Vagina (tissue), 2 donors: ENCODE results near the gene KIF1A. TPM values are rescaled to one million over a fixed set of nuclear protein-coding genes. Genes with fewer than 3 reads are reported as not detected.

Experiments
- DNase-seq, 2 donors: peaks; one replicate each; pipeline ENCODE4 v3.0.0-alpha.2; 2017; ENCODE audit errors: extremely low spot score in 2 of 2
- H3K27ac ChIP-seq: fragments of 200-600 bp; sonication (generic); one replicate; pipeline ENCODE4 v1.5.1; 2019
- H3K27me3 ChIP-seq: fragments of 200-600 bp; sonication (generic); one replicate; pipeline ENCODE4 v1.5.1; 2019
- H3K36me3 ChIP-seq, 2 donors: fragments of 200-600 bp; sonication (generic); one replicate each; pipeline ENCODE4 v1.5.1; 2017 to 2019
- H3K4me1 ChIP-seq: fragments of 200-600 bp; sonication (generic); one replicate; pipeline ENCODE4 v1.5.1; 2019
- H3K4me3 ChIP-seq, 2 donors: fragments of 200-600 bp; sonication (generic); 1 replicate in 1 of 2; 2 replicates in 1 of 2; pipeline ENCODE4 v1.5.1; 2016 to 2019
- H3K9me3 ChIP-seq: fragments of 200-600 bp; sonication (generic); one replicate; pipeline ENCODE4 v1.5.1; 2019
- CTCF ChIP-seq, 3 experiments: fragments of 450-650 bp in 2 of 3; fragments of 200-600 bp in 1 of 3; sonication (generic) in 1 of 3; IDR thresholded peaks; one replicate each; pipeline ENCODE4 v1.5.1; 2017 to 2019; ENCODE audit warnings: antibody characterized with exemption in 3 of 3, mild to moderate bottlenecking in 2 of 3, moderate library complexity in 2 of 3
- POLR2A ChIP-seq, 2 donors: fragments of 450-650 bp; IDR thresholded peaks; one replicate each; pipeline ENCODE4 v1.6.1; 2017; ENCODE audit warnings: antibody characterized with exemption in 2 of 2, mild to moderate bottlenecking in 2 of 2, moderate library complexity in 2 of 2
- POLR2AphosphoS5 ChIP-seq, 2 donors: sonication (generic); formaldehyde crosslinking; IDR thresholded peaks; one replicate each; pipeline ENCODE4 v1.9.0; 2017; ENCODE audit warnings: antibody characterized with exemption in 2 of 2, mild to moderate bottlenecking in 2 of 2, low read depth in 1 of 2; ENCODE audit not compliant: insufficient read depth in 1 of 2
- intact Hi-C: fragments of 100-400 bp; cut with DNase I; formaldehyde crosslinking; loops from one replicate; pipeline ENCODE4 v1.15.1; 2023
- total RNA-seq: library from RNA; depleted of rRNA; stranded (reverse); fragments of >200 nt; gene quantifications from one replicate; pipeline ENCODE4 v1.2.3, GENCODE V29; 2016

The KIF1A gene
- total RNA-seq, 1 donor from 2014 or later: 6.1 TPM

GRCh38 chr2:240796543-240797499 lies 23.2 kb downstream of the KIF1A start:
- Histone ChIP-seq H3K4me1 (no peaks in the 10 kb centered on the region), H3K27me3 (no peaks in the 10 kb centered on the region), H3K9me3 (no peaks in the 10 kb centered on the region), H3K4me3 (no peak overlapping the region), H3K36me3 (no peaks in the 10 kb centered on the region), H3K27ac (no peak overlapping the region)
- DNase-seq: no peak
- intact Hi-C loops: no loop called here
- TF ChIP-seq POLR2AphosphoS5 (IDR thresholded peaks at IDR 0.05; ENCODE audit: insufficient read depth in 1 of 2, low read depth in 1 of 2) (no peak), CTCF (IDR thresholded peaks at IDR 0.05) (no peak), POLR2A (IDR thresholded peaks at IDR 0.05) (no peak)

- no peaks in the 10 kb centered on the region for H3K36me3 ChIP-seq
- no peaks in the 10 kb centered on the region for H3K27me3 ChIP-seq
- H3K4me3 ChIP-seq: no peak overlapping the region
- TF ChIP-seq POLR2AphosphoS5 (IDR thresholded peaks at IDR 0.05; ENCODE audit: insufficient read depth in 1 of 2, low read depth in 1 of 2): no peak
- no peak for TF ChIP-seq CTCF (IDR thresholded peaks at IDR 0.05)
- no peak for TF ChIP-seq POLR2A (IDR thresholded peaks at IDR 0.05)
- intact Hi-C loops: no loop called here
- DNase-seq: no peak
- H3K4me1 ChIP-seq: no peaks in the 10 kb centered on the region
- H3K27ac ChIP-seq: no peak overlapping the region
- H3K9me3 ChIP-seq: no peaks in the 10 kb centered on the region
Observed at GRCh38 chr2:240795916-240796510, 24.0 kb downstream of the KIF1A start.

- no peak overlapping the region for H3K27ac ChIP-seq
- H3K9me3 ChIP-seq: no peaks in the 10 kb centered on the region
- H3K36me3 ChIP-seq: no peaks in the 10 kb centered on the region
- no peak for TF ChIP-seq POLR2A (IDR thresholded peaks at IDR 0.05)
- no peak for TF ChIP-seq POLR2AphosphoS5 (IDR thresholded peaks at IDR 0.05; ENCODE audit: insufficient read depth in 1 of 2, low read depth in 1 of 2)
- TF ChIP-seq CTCF (IDR thresholded peaks at IDR 0.05): no peak
- no peak for DNase-seq
- H3K27me3 ChIP-seq: no peaks in the 10 kb centered on the region
- H3K4me3 ChIP-seq: no peak overlapping the region
- no peaks in the 10 kb centered on the region for H3K4me1 ChIP-seq
- intact Hi-C loops: no loop called here
Observed at GRCh38 chr2:240795454-240795853, 24.6 kb downstream of the KIF1A start.

GRCh38 chr2:240794178-240794721 lies 25.8 kb downstream of the KIF1A start:
- no peak overlapping the region for H3K27ac ChIP-seq
- no peaks in the 10 kb centered on the region for H3K27me3 ChIP-seq
- H3K36me3 ChIP-seq: no peaks in the 10 kb centered on the region
- H3K4me1 ChIP-seq: no peaks in the 10 kb centered on the region
- DNase-seq: no peak
- H3K4me3 ChIP-seq: no peak overlapping the region
- TF ChIP-seq POLR2A (IDR thresholded peaks at IDR 0.05): no peak
- TF ChIP-seq POLR2AphosphoS5 (IDR thresholded peaks at IDR 0.05; ENCODE audit: insufficient read depth in 1 of 2, low read depth in 1 of 2): no peak
- TF ChIP-seq CTCF (IDR thresholded peaks at IDR 0.05): no peak
- intact Hi-C loops: no loop called here
- H3K9me3 ChIP-seq: no peaks in the 10 kb centered on the region
